Measurements from ENCODE around the gene TMEM72. TPM values are rescaled to one million over a fixed set of nuclear protein-coding genes. Genes with fewer than 3 reads are reported as not detected.

The TMEM72 gene
- total RNA-seq, 1 experiment from 2014 or later, result not detected

DNA sequence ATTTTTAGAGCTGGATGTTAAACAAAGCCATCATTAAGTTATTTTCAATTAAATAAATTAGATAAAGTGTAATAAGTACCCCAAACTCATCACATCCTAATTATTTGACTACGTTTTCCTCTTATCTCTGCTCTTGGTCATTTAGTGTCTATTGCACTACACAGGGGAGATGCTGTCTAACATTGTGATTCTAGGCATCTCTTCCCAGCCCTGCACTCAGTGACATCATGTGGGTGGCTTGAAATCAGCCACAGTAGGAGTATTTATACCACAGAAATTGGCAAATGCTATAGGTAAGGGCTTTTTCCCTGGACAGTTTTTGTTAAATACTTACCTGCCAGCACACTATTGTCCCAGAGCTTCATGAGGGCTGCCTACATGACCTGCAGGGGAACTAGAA is 21.3 kb upstream of the TMEM72 start:
- no peak for DNase-seq (ENCODE audit: low spot score)

- DNase-seq (ENCODE audit: low spot score), result no peak
These were observed 20.2 kb upstream of the TMEM72 start for GRCh38 chr10:44890696-44891563.

GRCh38 chr10:44891721-44892120 is 19.4 kb upstream of the TMEM72 start:
- DNase-seq (ENCODE audit: low spot score), result no peak

GRCh38 chr10:44893604-44894468 is 17.3 kb upstream of the TMEM72 start:
- no peak for DNase-seq (ENCODE audit: low spot score)

DNA sequence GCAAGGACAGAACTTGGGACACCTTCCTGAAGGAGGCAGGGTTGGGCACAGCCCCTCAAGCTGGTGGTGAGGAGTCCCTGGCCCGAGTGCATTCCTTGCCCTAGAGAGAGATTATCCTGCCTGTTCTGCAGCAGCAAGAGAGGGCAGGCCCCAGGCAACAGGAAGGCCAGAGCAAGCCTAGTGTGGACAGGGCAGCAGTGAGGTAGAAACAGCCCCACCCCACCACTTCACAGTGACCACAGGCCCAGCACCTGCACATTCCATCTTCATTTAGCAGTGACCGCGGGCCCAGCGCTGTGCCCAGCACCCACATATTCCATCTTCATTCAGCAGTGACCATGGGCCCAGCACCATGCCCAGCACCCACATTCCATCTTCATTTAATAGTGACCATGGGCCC is 16.4 kb upstream of the TMEM72 start:
- DNase-seq (ENCODE audit: low spot score), result no peak

GRCh38 chr10:44895280-44895679 is 15.9 kb upstream of the TMEM72 start:
- no peak for DNase-seq (ENCODE audit: low spot score)

GRCh38 chr10:44897049-44897448 is 14.1 kb upstream of the TMEM72 start:
- no peak for DNase-seq (ENCODE audit: low spot score)

GRCh38 chr10:44898665-44899064 is 12.5 kb upstream of the TMEM72 start:
- DNase-seq (ENCODE audit: low spot score), result no peak

- DNase-seq (ENCODE audit: low spot score), result no peak
These were observed 11.6 kb upstream of the TMEM72 start for GRCh38 chr10:44899450-44900080.

- no peak for DNase-seq (ENCODE audit: low spot score)
These were observed 8.1 kb upstream of the TMEM72 start for GRCh38 chr10:44902941-44903545.

DNA sequence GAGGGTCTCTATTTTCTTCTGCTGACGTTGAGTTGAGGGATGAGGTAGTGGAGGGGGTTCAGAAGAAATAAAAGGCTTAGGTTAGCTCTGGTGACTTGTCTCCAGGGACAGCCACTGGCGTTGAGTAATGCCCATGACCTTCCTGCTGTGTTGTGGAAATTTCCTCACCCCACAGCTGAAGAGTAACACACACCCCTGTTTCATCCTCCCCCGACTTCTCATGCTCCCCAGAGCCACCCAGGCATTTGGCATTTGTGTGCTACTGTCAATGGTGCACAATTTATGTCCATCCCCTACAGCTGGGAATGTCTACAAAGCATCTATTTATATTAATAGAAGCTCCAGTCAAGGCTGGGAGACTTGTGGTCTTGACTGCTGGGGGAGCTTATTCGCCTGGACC is 4.7 kb upstream of the TMEM72 start:
- DNase-seq (ENCODE audit: low spot score), result no peak

DNA sequence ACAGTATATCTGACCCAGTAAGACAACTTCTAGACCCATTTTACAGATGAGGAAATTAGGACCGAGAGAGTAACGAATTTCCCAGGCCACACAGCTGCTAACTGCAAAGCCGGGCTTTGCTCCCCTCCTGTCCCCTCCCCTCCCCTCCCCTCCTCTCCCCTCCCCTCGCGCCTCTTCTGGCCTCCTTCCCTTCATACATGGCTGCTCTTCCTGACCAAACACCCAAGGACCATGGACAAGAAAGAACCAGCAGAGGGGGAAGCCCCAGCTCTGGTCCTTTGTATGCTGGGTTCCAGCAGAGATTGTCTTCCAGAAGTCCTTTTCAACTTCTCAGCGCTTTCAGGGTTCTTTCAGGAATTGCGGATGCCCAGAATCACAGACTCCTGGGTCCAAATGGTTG is 3.6 kb upstream of the TMEM72 start:
- no peak for DNase-seq (ENCODE audit: low spot score)

DNA sequence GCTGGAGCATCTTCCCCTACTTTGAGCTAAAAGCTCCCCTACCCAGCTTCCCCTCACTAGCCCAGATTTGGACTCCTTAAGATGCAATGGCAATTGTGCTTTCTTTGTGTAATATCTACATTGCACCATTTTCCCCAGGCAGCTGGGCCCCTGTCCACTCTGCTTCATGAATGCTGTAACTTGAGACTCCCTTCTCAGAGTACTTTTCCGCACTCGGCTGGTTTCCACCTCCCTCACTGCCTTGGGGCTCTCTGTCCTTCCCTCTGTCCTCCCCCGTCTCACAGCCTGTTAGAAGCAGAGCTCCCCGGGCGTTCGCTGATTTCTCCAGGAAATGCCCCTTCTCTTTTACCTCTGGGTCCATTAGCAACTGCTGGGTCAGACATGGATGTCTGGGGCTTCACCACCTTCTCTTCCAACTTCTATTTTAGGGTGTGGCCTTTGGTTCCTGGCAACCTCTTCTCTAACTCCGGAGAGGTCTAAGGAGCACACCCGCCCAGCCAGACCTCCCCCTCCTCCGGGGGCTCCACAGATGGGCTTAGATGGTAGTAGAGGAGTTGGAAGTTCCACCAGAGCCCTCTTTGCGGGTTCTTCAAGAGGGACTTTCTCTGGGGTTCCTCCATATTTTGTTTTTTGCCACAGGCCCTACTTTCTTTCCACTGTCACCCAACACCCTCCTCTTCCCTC is 2.9 kb upstream of the TMEM72 start:
- DNase-seq (ENCODE audit: low spot score), result no peak

- DNase-seq (ENCODE audit: low spot score), result no peak
These were observed 2.1 kb upstream of the TMEM72 start for GRCh38 chr10:44908936-44909630.

DNA sequence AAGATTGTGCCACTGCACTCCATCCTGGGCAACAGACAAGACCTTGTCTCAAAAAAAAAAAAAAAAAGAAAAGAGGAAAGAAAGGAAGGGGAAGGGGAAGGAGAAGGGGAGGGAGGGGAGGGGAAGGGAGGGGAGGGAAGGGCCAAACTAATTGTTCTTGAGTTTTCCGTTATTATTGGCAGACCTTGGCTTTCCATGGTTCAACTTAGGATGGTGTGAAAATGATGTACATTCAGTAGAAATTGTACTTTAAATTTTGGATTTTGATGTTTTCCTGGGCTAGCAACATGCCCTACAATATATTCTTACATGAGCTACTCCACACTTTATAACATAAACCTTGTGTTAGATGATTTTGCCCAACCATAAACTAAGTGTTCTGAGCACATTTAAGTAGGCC is 1.2 kb upstream of the TMEM72 start:
- no peak for DNase-seq (ENCODE audit: low spot score)

DNA sequence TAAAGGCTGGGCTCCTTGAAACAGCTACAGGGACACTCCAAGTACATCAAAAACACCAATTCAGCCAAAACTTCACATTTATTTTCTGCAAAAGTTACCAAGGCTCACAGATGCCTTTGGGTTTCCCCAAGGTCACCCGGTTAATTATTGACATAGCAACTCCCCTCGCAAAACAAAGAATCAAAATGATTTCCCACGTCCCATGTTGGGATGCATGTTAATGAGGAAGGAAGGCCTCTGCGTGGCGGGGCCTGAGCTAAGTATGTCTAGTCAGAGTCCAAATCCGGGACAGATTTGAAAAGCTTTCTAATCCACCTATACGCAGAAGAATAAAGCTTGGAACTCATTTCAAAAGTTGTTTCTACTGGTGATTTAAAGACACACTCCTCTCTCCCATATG is 535 bp upstream of the TMEM72 start:
- no peak for DNase-seq (ENCODE audit: low spot score)

DNA sequence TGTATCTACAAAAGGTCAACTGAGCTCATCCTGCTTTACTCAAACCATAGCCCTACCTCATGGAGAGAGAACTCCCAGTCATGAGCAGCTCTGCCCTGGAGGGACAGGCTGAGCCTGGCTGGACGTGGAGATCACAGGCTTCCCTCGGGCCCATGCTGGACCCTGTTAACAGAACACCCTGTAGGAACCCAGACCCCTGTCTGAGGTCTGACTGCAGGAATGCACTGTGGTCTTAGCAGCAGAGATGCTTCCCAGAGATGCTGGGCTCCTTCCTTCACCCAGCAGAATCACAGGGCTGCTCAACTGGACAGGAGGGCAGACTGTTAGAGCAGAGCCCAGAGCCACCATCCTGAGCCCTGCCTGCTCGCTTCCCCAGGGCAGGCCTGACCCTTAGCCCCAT is 814 bp downstream of the TMEM72 start:
- DNase-seq (ENCODE audit: low spot score), result no peak

- DNase-seq (ENCODE audit: low spot score), result no peak
These were observed 2.4 kb downstream of the TMEM72 start for GRCh38 chr10:44913350-44914081.

GRCh38 chr10:44914891-44915290 is 3.8 kb downstream of the TMEM72 start:
- no peak for DNase-seq (ENCODE audit: low spot score)

GRCh38 chr10:44916429-44916828 is 5.3 kb downstream of the TMEM72 start:
- no peak for DNase-seq (ENCODE audit: low spot score)
